ENCODE results near the gene RFTN2. TPM values are rescaled to one million over a fixed set of nuclear protein-coding genes. Genes with fewer than 3 reads are reported as not detected.
"Not testable (repeated sequence)": the region's sequence is repeated elsewhere in the genome, so short reads cannot be mapped to it uniquely, and the experiment has no call there.

The RFTN2 gene, protein sequence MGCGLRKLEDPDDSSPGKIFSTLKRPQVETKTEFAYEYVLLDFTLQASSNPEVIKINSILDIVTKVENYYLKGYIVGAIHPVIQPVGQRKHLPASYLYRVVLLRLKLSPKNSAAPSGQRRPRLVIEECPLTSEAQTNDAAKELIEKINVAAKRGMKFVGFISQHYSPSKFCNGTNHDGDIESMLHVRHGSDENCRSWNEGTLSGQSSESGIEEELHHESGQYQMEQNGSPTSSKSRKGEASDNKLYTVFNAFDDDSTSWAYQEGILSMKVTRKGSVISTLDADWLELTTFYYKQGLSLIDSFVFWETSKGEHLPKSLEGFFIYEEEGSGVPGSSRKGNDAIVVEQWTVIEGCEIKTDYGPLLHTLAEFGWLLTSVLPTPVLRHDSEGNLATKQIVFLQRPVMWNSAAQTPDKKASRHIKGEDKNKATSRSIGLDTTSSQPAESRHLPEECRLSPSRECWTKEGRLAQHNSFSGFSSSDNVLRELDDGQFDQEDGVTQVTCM
- total RNA-seq = not detected

GRCh38 chr2:197675246-197675645, at the start of gene RFTN2:
RFTN2 (minus strand) TSS chr2:197675587; CDS start chr2:197675458, 129 bp downstream.
- POLR2A ChIA-PET = no interaction called here
- CTCF ChIA-PET = no interaction called here
- H3K27me3 Mint-ChIP-seq = peaks cover 26% of the 10 kb centered on the region
- no peaks in the 10 kb centered on the region for H3K9me3 Mint-ChIP-seq
- no peaks in the 10 kb centered on the region for H3K36me3 Mint-ChIP-seq (ENCODE audit: low read depth)
- no peaks in the 10 kb centered on the region for H3K4me1 Mint-ChIP-seq
- no peak within 1 kb of the TSS for H3K4me3 Mint-ChIP-seq
- no peak within 1 kb of the TSS for H3K27ac Mint-ChIP-seq
- no peak for DNase-seq

DNA sequence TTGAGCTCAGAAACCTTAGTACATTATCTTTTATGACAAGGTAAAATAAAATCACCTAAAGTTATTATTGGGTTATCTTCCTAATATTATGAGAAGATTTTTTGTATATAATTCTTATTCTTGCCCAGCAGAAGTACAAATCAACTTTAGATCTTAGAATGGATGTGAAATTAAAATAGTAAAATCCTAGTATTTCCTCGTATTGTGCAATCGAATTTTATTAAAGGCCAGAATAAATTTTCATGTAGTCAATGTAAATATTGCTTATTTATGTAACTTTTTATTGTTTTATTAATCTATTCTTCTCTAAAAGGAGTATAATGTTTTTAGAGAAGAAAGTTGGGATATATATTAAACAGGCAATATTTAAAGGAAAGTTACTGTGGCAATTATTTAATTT, 42.5 kb upstream of the RFTN2 start:
- CTCF ChIA-PET = interaction anchor here (3.5 kb wide), 1 partner anchor 12 kb away, joined by 13 read pairs; the partner anchor contains the start of gene MARS2
- POLR2A ChIA-PET = no interaction called here
- Mint-ChIP-seq H3K27me3 (no peaks in the 10 kb centered on the region), H3K36me3 (ENCODE audit: low read depth) (peaks cover 4% of the 10 kb centered on the region), H3K4me3 (no peak overlapping the region), H3K4me1 (peaks cover 5% of the 10 kb centered on the region), H3K9me3 (no peaks in the 10 kb centered on the region), H3K27ac (no peak overlapping the region)
- no peak for DNase-seq

DNA sequence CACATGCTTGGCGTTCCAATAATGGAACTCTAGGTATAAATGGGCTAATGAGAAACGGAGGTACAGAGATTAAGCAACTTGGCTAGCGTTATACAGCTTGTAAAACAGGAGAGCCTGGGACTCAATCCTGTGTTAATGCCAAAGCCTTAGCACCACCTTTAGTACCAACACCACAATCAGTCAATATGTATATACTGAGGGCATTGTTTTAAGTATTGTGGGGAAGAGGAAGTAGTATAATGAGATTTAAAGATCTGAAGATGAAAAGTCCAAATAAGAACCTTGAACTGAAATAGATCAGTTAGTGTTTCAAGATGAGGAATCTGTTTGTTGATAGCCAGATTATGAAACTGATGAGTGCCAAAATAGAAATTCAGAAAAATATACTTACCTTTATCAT, 37.9 kb upstream of the RFTN2 start:
- Mint-ChIP-seq H3K4me3 (no peak overlapping the region), H3K9me3 (no peaks in the 10 kb centered on the region), H3K4me1 (peaks cover 33% of the 10 kb centered on the region), H3K27ac (no peak overlapping the region), H3K27me3 (no peaks in the 10 kb centered on the region), H3K36me3 (ENCODE audit: low read depth) (peaks cover 27% of the 10 kb centered on the region)
- DNase-seq = no peak
- ChIA-PET POLR2A (interaction anchor here (2.3 kb wide), 1 partner anchor 213 kb away, joined by 7 read pairs; the partner anchor contains the start of genes HSPD1 and HSPE1), CTCF (no interaction called here)

DNA sequence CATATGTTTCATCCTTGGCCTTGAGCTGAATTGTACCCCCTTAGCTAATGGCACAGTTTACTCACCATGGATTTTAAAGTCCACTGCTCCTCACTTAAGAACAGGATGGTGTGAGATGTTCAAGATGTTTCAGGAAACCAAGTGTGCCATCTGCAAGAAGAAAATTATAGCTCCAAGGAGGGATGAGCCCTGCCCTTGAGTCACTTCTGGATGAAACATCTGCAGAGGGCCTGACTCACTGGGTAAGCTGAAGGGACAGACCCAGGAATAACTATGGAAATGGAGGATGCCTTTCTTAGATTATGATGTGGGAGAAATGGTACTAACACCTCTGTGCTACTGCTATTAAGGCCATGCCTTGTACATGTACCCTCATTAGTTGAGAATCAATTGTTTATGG, 36.2 kb upstream of the RFTN2 start:
- Mint-ChIP-seq H3K9me3 (no peaks in the 10 kb centered on the region), H3K27ac (no peak overlapping the region), H3K27me3 (no peaks in the 10 kb centered on the region), H3K4me3 (no peak overlapping the region), H3K4me1 (peaks cover 47% of the 10 kb centered on the region), H3K36me3 (ENCODE audit: low read depth) (peaks cover 28% of the 10 kb centered on the region)
- ChIA-PET CTCF (interaction anchor here (0.8 to 1.5 kb wide), 2 partner anchors 93 to 112 kb away, joined by 3 to 4 read pairs; partner anchors contain the start of gene PLCL1), POLR2A (interaction anchor here (2.3 kb wide), 1 partner anchor 212 kb away, joined by 7 read pairs; the partner anchor contains the start of genes HSPD1 and HSPE1)
- no peak for DNase-seq

GRCh38 chr2:197710424-197711042, 35.1 kb upstream of the RFTN2 start:
- POLR2A ChIA-PET = no interaction called here
- Mint-ChIP-seq H3K27ac (no peak overlapping the region), H3K36me3 (ENCODE audit: low read depth) (peaks cover 28% of the 10 kb centered on the region), H3K27me3 (no peaks in the 10 kb centered on the region), H3K4me1 (peaks cover 51% of the 10 kb centered on the region), H3K4me3 (no peak overlapping the region), H3K9me3 (no peaks in the 10 kb centered on the region)
- CTCF ChIA-PET = no interaction called here
- DNase-seq = no peak

- H3K4me3 Mint-ChIP-seq, H3K27me3 Mint-ChIP-seq, DNase-seq, POLR2A ChIA-PET, H3K9me3 Mint-ChIP-seq, CTCF ChIA-PET, H3K27ac Mint-ChIP-seq: not testable (repeated sequence)
- Mint-ChIP-seq H3K36me3 (ENCODE audit: low read depth) (peaks cover 28% of the 10 kb centered on the region), H3K4me1 (peaks cover 55% of the 10 kb centered on the region)
Measured at GRCh38 chr2:197709140-197709539, 33.8 kb upstream of the RFTN2 start.

- peaks cover 55% of the 10 kb centered on the region for H3K4me1 Mint-ChIP-seq
Measured at GRCh38 chr2:197708331-197708730, 32.9 kb upstream of the RFTN2 start.

GRCh38 chr2:197707316-197708213, 32.2 kb upstream of the RFTN2 start:
- peaks cover 49% of the 10 kb centered on the region for H3K4me1 Mint-ChIP-seq
- CTCF ChIA-PET = interaction anchor here (0.6 to 3.3 kb wide), 7 partner anchors 9 to 617 kb away, joined by 3 to 19 read pairs (median 5); partner anchors contain the start of genes HSPD1 and HSPE1
- H3K27ac Mint-ChIP-seq = peak overlapping the region; percentile 38

More at GRCh38 chr2:197708331-197708730, 32.9 kb upstream of the RFTN2 start:
- Mint-ChIP-seq H3K27me3 (no peaks in the 10 kb centered on the region), H3K9me3 (no peaks in the 10 kb centered on the region), H3K27ac (no peak overlapping the region), H3K4me3 (peak overlapping the region; percentile 8), H3K36me3 (ENCODE audit: low read depth) (peaks cover 28% of the 10 kb centered on the region)
- CTCF ChIA-PET = interaction anchor here (0.6 to 3.3 kb wide), 4 partner anchors 71 to 616 kb away, joined by 3 to 19 read pairs (median 4); partner anchors contain the start of genes HSPD1 and HSPE1
- POLR2A ChIA-PET = no interaction called here
- no peak for DNase-seq

DNA sequence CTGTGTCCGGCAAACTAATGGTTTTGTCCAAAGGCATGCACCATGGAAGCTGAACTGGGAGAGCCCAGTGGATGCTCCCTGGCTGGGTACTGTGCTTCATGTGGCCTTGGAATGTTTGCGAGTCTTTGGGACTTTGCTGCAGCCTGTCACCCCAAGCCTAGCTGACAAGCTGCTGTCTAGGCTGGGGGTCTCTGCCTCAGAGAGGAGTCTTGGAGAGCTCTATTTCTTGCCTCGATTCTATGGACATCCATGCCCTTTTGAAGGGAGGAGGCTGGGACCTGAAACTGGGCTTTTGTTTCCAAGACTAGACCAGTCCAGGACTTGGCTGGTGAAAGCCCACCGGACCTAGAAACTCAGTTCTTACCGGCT, 31.4 kb upstream of the RFTN2 start:
- peak overlapping the region; percentile 88 for H3K4me3 Mint-ChIP-seq
- ChIA-PET CTCF (interaction anchor here (1.0 to 3.3 kb wide), 7 partner anchors 9 to 207 kb away, joined by 3 to 19 read pairs (median 5); partner anchors contain the start of genes HSPD1 and HSPE1), POLR2A (interaction anchor here (1.1 to 3.5 kb wide), 7 partner anchors 9 to 272 kb away, joined by 3 to 35 read pairs (median 4); partner anchors contain the start of genes COQ10B, HSPD1, HSPE1 and MOB4)
- no peak for DNase-seq
- H3K4me1 Mint-ChIP-seq = peaks cover 49% of the 10 kb centered on the region
- no peak overlapping the region for H3K27ac Mint-ChIP-seq
- H3K9me3 Mint-ChIP-seq = no peaks in the 10 kb centered on the region
- H3K36me3 Mint-ChIP-seq (ENCODE audit: low read depth) = peaks cover 21% of the 10 kb centered on the region
- no peaks in the 10 kb centered on the region for H3K27me3 Mint-ChIP-seq

More at GRCh38 chr2:197707316-197708213, 32.2 kb upstream of the RFTN2 start:
- Mint-ChIP-seq H3K27me3 (no peaks in the 10 kb centered on the region), H3K36me3 (ENCODE audit: low read depth) (peaks cover 21% of the 10 kb centered on the region), H3K9me3 (no peaks in the 10 kb centered on the region), H3K4me3 (peak overlapping the region; percentile 88)
- POLR2A ChIA-PET = interaction anchor here (1.3 to 3.5 kb wide), 4 partner anchors 10 to 255 kb away, joined by 3 to 25 read pairs (median 11); partner anchors contain the start of genes COQ10B, HSPD1 and HSPE1
- DNase-seq = no peak

DNA sequence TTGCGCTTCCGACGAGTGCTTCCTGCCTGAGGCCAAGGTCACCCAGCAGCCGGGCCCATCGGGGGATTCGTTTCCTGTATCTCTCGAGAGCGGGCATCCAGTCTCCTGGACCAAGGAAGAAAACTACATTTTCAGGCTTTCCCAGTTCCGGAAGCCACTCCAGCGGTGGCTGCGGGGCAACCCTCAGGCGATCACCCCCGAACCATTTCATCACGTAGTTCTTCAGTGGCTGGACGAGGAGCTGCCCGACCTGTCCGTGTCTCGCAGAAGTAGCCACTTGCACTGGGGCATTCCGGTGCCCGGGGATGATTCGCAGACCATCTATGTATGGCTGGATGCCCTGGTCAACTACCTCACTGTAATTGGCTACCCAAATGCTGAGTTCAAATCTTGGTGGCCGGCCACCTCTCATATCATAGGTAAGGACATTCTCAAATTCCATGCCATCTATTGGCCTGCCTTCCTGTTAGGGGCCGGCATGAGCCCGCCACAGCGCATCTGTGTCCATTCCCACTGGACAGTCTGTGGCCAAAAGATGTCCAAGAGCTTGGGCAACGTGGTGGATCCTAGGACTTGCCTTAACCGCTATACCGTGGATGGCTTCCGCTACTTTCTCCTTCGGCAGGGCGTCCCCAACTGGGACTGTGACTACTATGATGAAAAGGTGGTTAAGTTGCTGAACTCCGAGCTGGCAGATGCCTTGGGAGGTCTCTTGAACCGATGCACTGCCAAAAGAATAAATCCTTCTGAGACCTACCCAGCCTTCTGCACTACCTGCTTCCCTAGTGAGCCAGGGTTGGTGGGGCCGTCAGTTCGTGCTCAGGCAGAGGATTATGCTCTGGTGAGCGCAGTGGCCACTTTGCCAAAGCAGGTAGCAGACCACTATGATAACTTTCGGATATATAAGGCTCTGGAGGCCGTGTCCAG, 30.8 kb upstream of the RFTN2 start:
- no peaks in the 10 kb centered on the region for H3K9me3 Mint-ChIP-seq
- peaks cover 44% of the 10 kb centered on the region for H3K4me1 Mint-ChIP-seq
- peak; percentile 52 for DNase-seq
- H3K4me3 Mint-ChIP-seq = peak overlapping the region; percentile 88
- H3K36me3 Mint-ChIP-seq (ENCODE audit: low read depth) = peaks cover 17% of the 10 kb centered on the region
- POLR2A ChIA-PET = interaction anchor here (1.1 to 3.5 kb wide), 10 partner anchors 8 to 272 kb away, joined by 3 to 35 read pairs (median 4); partner anchors contain the start of genes COQ10B, HSPD1, HSPE1 and MOB4
- CTCF ChIA-PET = interaction anchor here (0.5 to 3.3 kb wide), 8 partner anchors 8 to 207 kb away, joined by 3 to 19 read pairs (median 4); partner anchors contain the start of genes HSPD1 and HSPE1
- H3K27ac Mint-ChIP-seq = peak overlapping the region; percentile 81
- no peaks in the 10 kb centered on the region for H3K27me3 Mint-ChIP-seq
